GM12878 (cell line): ENCODE measurements around the gene TTC33. TPM values are rescaled to one million over a fixed set of nuclear protein-coding genes. Genes with fewer than 3 reads are reported as not detected.

Experiments
- ATAC-seq: fragments of 200-7000 bp; cut with Tn5 transposase; 3 replicates; pipeline ENCODE4 v1.9.1; 2020; ENCODE audit warnings: mild to moderate bottlenecking, moderate library complexity
- BruUV-seq: library from RNA; stranded (reverse); fragments of 400-500 nt; replicated peaks from 2 replicates; lab custom pipeline; 2021; lab: Mats Ljungman, UMichigan
- CTCF ChIA-PET: fragments of 300-600 bp; sonication (Branson Sonifier 250); formaldehyde crosslinking; extraction: SDS; loops from one replicate; lab custom pipeline; 2021; ENCODE audit warnings: inconsistent platforms; lab: Yijun Ruan, JAX
- POLR2A ChIA-PET: fragments of 350-600 bp; formaldehyde crosslinking; extraction: SDS; loops from one replicate; lab custom pipeline; 2021; ENCODE audit warnings: inconsistent platforms; lab: Charles Lee
- RAD21 ChIA-PET: fragments of 300-600 bp; sonication (Branson Sonifier 250); formaldehyde crosslinking; loops from one replicate; lab custom pipeline; 2023; ENCODE audit warnings: antibody characterized with exemption; ENCODE audit not compliant: unreplicated experiment; lab: Charles Lee
- SMC1A ChIA-PET: fragments of 300-600 bp; sonication (Branson Sonifier 250); formaldehyde crosslinking; loops from one replicate; lab custom pipeline; 2023; ENCODE audit not compliant: unreplicated experiment, uncharacterized antibody; lab: Charles Lee
- DNase-seq: peaks from one replicate; pipeline ENCODE4 v3.0.0-alpha.2; 2011; ENCODE audit warnings: low read depth, low spot score
- FAIRE-seq: peaks from 3 replicates; lab custom pipeline; 2011; peaks lifted over from hg19 to GRCh38; lab: Jason Lieb, UNC
- H2AFZ ChIP-seq: 2 replicates; pipeline ENCODE4 v1.6.0; 2011; ENCODE audit warnings: low read depth, low read length, control low read depth; ENCODE audit not compliant: control insufficient read depth
- H3K27ac ChIP-seq: 2 replicates; pipeline ENCODE4 v1.5.1; 2011; ENCODE audit warnings: control low read depth; ENCODE audit not compliant: control insufficient read depth, insufficient read depth
- H3K27me3 ChIP-seq, 2 experiments: replicated peaks in 1 of 2; 2 replicates each; pipeline versions ENCODE4 v1.6.0 to v1.6.1; 2011; ENCODE audit warnings: low read length in 1 of 2; ENCODE audit not compliant: control insufficient read depth in 2 of 2, insufficient read depth in 2 of 2
- H3K36me3 ChIP-seq, 2 experiments: 2 replicates each; pipeline ENCODE4 v1.5.1; 2011; ENCODE audit warnings: low read length in 1 of 2; ENCODE audit not compliant: control insufficient read depth in 2 of 2, insufficient read depth in 2 of 2
- H3K4me1 ChIP-seq: 2 replicates; pipeline ENCODE4 v1.6.1; 2011; ENCODE audit warnings: mild to moderate bottlenecking, low read length, moderate library complexity, mixed read lengths; ENCODE audit not compliant: control insufficient read depth, insufficient read depth
- H3K4me2 ChIP-seq: 2 replicates; pipeline ENCODE4 v1.6.0; 2011; ENCODE audit warnings: control low read depth; ENCODE audit not compliant: control insufficient read depth, insufficient read depth
- H3K4me3 ChIP-seq: fragments of 200-600 bp; sonication (generic); 2 replicates; pipeline ENCODE4 v1.5.1; 2016
- H3K79me2 ChIP-seq: 2 replicates; pipeline ENCODE4 v1.6.0; 2011; ENCODE audit warnings: low read length; ENCODE audit not compliant: control insufficient read depth, insufficient read depth
- H3K9ac ChIP-seq: 2 replicates; pipeline ENCODE4 v1.8.0; 2011; ENCODE audit warnings: low read length, control low read depth, mixed read lengths; ENCODE audit not compliant: control insufficient read depth, insufficient read depth
- H3K9me3 ChIP-seq: replicated peaks from 3 replicates; pipeline ENCODE4 v1.5.1; 2011; ENCODE audit warnings: mild to moderate bottlenecking, low read length; ENCODE audit not compliant: control insufficient read depth, insufficient read depth
- H4K20me1 ChIP-seq: 2 replicates; pipeline ENCODE4 v1.6.0; 2011; ENCODE audit not compliant: control insufficient read depth, insufficient read depth
- CUX1 ChIP-seq: IDR thresholded peaks from 2 replicates; pipeline ENCODE4 v1.6.1; 2012; ENCODE audit warnings: improper control_type of control experiment, low read depth, low read length; ENCODE audit not compliant: insufficient replicate concordance
- PAX5 ChIP-seq: IDR thresholded peaks from 2 replicates; pipeline ENCODE4 v1.6.1; 2011; ENCODE audit warnings: low read depth, low read length, borderline replicate concordance
- PML ChIP-seq: IDR thresholded peaks from 2 replicates; pipeline ENCODE4 v1.6.1; 2012; ENCODE audit warnings: low read length, inconsistent platforms
- SMAD5 ChIP-seq: IDR thresholded peaks from 2 replicates; pipeline ENCODE4 v1.6.1; 2016; ENCODE audit warnings: antibody characterized with exemption, low read depth
- SRF ChIP-seq, 2 experiments: IDR thresholded peaks; 2 replicates each; pipeline ENCODE4 v1.6.1; 2011; ENCODE audit warnings: low read depth in 2 of 2, low read length in 2 of 2, mild to moderate bottlenecking in 1 of 2, moderate library complexity in 1 of 2
- ZBTB11 ChIP-seq: fragments of 450-650 bp; formaldehyde crosslinking; IDR thresholded peaks from 2 replicates; pipeline ENCODE4 v1.5.0; 2022; ENCODE audit warnings: mild to moderate bottlenecking, missing genetic modification characterization
- WGBS: methylation state at CpG from one replicate; pipeline ENCODE4 v1.1.6; 2016; ENCODE audit warnings: low lambda C conversion rate; ENCODE audit not compliant: insufficient replicate concordance, insufficient coverage; ENCODE audit errors: missing lambda C conversion rate; 5-methylcytosine and 5-hydroxymethylcytosine counted together
- in situ Hi-C: fragments of 300-500 bp; cut with MboI; formaldehyde crosslinking; loops from 9 replicates; pipeline ENCODE4 v1.14.3; 2018; ENCODE audit warnings: mixed read lengths
- intact Hi-C: fragments of 100-400 bp; cut with micrococcal nuclease; formaldehyde crosslinking; loops from one replicate; pipeline ENCODE4 v1.14.2; 2022; ENCODE audit not compliant: unreplicated experiment
- polyA plus RNA-seq, 11 experiments: library from polyadenylated mRNA; depleted of rRNA in 4 of 11; unstranded in 6 of 11; stranded (reverse) in 5 of 11; fragments of >200 nt; fragmentation: Nextera tagmentation in 4 of 11; fragmentation: Illumina TruSeq in 1 of 11; extraction: Ambion mirVana in 4 of 11; extraction: Trizol in 1 of 11; gene quantifications; 1 replicate in 1 of 11; 2 replicates in 10 of 11; pipeline versions ENCODE4 v1.2.1 to v1.2.3, GENCODE V29; 2011 to 2016; ENCODE audit warnings: inconsistent platforms in 2 of 11, missing spikeins in 2 of 11, low read depth in 1 of 11
- total RNA-seq, 4 experiments: library from RNA; depleted of rRNA in 3 of 4; stranded (reverse); fragments of >200 nt in 3 of 4; fragmentation: Illumina TruSeq in 1 of 4; extraction: Trizol in 1 of 4; gene quantifications; 2 replicates each; pipeline versions ENCODE4 v1.2.1 to v1.2.3, GENCODE V29; 2013 to 2021
- TF ChIP-seq, protein P1 (sequence below): IDR thresholded peaks from 2 replicates; pipeline ENCODE4 v1.6.1; 2012; ENCODE audit warnings: low read depth, low read length, improper control_type of control experiment
- TF ChIP-seq, protein P2 (sequence below): fragments of 450-650 bp; IDR thresholded peaks from 2 replicates; pipeline ENCODE4 v1.6.1; 2017; ENCODE audit warnings: mild to moderate bottlenecking

Gene TTC33
- total and polyA plus RNA-seq, 10 of the 15 experiments (the other 5 are each of a cell fraction or from before 2014, with no cell fraction given): 7.9 to 22.3 (median 14.6) TPM

DNA sequence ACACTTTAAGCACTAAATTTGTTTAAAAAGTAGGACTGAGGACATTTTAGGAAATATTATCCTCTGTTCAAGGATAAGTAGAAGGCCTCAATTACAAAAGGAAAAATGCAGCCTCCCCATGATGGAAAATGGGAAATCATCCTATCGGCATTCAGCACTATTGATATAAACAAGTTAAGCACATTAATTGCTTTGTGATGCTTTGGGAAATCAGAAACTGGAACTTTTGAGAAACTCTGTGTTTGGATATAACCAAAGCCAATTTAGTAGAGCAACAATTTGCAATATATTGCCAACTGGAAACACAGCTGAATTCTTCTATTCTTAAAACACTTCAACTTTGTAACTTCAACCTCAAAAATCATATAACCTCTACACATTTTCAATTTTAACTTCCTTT, 141.3 kb downstream of the TTC33 start:
- H3K4me1 ChIP-seq: no peaks in the 10 kb centered on the region
- ChIA-PET SMC1A (interaction anchor here (0.8 to 1.3 kb wide), 2 partner anchors 12 to 39 kb away, joined by 3 to 4 read pairs; no protein-coding TSS in a partner anchor), CTCF (interaction anchor here (1.0 to 1.2 kb wide), 2 partner anchors 18 to 23 kb away, joined by 3 to 4 read pairs; no protein-coding TSS in a partner anchor), RAD21 (no interaction called here), POLR2A (no interaction called here)
- no peak overlapping the region for H3K4me3 ChIP-seq
- TF ChIP-seq PML (no peak), SMAD5 (no peak), CUX1 (no peak), SRF (IDR thresholded peaks at IDR 0.05; ENCODE audit: low read depth in 2 of 2, low read length in 2 of 2) (no peak), PAX5 (no peak), ZBTB11 (no peak)
- TF ChIP-seq, protein P1, sequence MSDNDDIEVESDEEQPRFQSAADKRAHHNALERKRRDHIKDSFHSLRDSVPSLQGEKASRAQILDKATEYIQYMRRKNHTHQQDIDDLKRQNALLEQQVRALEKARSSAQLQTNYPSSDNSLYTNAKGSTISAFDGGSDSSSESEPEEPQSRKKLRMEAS: no peak
- TF ChIP-seq, protein P2, sequence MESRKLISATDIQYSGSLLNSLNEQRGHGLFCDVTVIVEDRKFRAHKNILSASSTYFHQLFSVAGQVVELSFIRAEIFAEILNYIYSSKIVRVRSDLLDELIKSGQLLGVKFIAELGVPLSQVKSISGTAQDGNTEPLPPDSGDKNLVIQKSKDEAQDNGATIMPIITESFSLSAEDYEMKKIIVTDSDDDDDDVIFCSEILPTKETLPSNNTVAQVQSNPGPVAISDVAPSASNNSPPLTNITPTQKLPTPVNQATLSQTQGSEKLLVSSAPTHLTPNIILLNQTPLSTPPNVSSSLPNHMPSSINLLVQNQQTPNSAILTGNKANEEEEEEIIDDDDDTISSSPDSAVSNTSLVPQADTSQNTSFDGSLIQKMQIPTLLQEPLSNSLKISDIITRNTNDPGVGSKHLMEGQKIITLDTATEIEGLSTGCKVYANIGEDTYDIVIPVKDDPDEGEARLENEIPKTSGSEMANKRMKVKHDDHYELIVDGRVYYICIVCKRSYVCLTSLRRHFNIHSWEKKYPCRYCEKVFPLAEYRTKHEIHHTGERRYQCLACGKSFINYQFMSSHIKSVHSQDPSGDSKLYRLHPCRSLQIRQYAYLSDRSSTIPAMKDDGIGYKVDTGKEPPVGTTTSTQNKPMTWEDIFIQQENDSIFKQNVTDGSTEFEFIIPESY: no peak
- no TSS peak for BruUV-seq
- FAIRE-seq: no peak
- no peak overlapping the region for H3K9ac ChIP-seq
- DNase-seq: no peak
- in situ Hi-C loops (no loop called here), intact Hi-C loops (no loop called here)
- 75% methylated on average over 1 of the region's 1 CpG for WGBS
- ATAC-seq: no peak
- H3K27me3 ChIP-seq: no peaks in the 10 kb centered on the region
- no peaks in the 10 kb centered on the region for H3K79me2 ChIP-seq
- H4K20me1 ChIP-seq: no peaks in the 10 kb centered on the region
- no peaks in the 10 kb centered on the region for H3K36me3 ChIP-seq
- no peak overlapping the region for H2AFZ ChIP-seq
- no peak overlapping the region for H3K4me2 ChIP-seq
- no peaks in the 10 kb centered on the region for H3K9me3 ChIP-seq
- no peak overlapping the region for H3K27ac ChIP-seq
